ENCODE data around the gene MACROD2.

Gene MACROD2

GRCh38 chr20:15288106-15288505, 1292.8 kb downstream of the MACROD2 start:
- DNase-seq (ENCODE audit: low read depth) = no peak

GRCh38 chr20:15289337-15289736, 1294.0 kb downstream of the MACROD2 start:
- DNase-seq (ENCODE audit: low read depth) = no peak

- DNase-seq (ENCODE audit: low read depth) = no peak
Observed at GRCh38 chr20:15292405-15292804, 1297.1 kb downstream of the MACROD2 start.

GRCh38 chr20:15296422-15296821, 1301.1 kb downstream of the MACROD2 start:
- DNase-seq (ENCODE audit: low read depth) = no peak

GRCh38 chr20:15297059-15297875, 1302.0 kb downstream of the MACROD2 start:
- no peak for DNase-seq (ENCODE audit: low read depth)

GRCh38 chr20:15302075-15302474, 1306.8 kb downstream of the MACROD2 start:
- no peak for DNase-seq (ENCODE audit: low read depth)

GRCh38 chr20:15310361-15310760, 1315.0 kb downstream of the MACROD2 start:
- DNase-seq (ENCODE audit: low read depth) = no peak

GRCh38 chr20:15316556-15316955, 1321.2 kb downstream of the MACROD2 start:
- DNase-seq (ENCODE audit: low read depth) = no peak

GRCh38 chr20:15317546-15318232, 1322.4 kb downstream of the MACROD2 start:
- no peak for DNase-seq (ENCODE audit: low read depth)

- DNase-seq (ENCODE audit: low read depth) = no peak
Observed at GRCh38 chr20:15318682-15319081, 1323.4 kb downstream of the MACROD2 start.

GRCh38 chr20:15319439-15319838, 1324.1 kb downstream of the MACROD2 start:
- DNase-seq (ENCODE audit: low read depth) = no peak

- DNase-seq (ENCODE audit: low read depth) = no peak
Observed at GRCh38 chr20:15320941-15321340, 1325.6 kb downstream of the MACROD2 start.

GRCh38 chr20:15327123-15327522, 1331.8 kb downstream of the MACROD2 start:
- no peak for DNase-seq (ENCODE audit: low read depth)

- DNase-seq (ENCODE audit: low read depth) = no peak
Observed at GRCh38 chr20:15328084-15328483, 1332.8 kb downstream of the MACROD2 start.

- DNase-seq (ENCODE audit: low read depth) = no peak
Observed at GRCh38 chr20:15332711-15333160, 1337.4 kb downstream of the MACROD2 start.

GRCh38 chr20:15333170-15333569, 1337.9 kb downstream of the MACROD2 start:
- no peak for DNase-seq (ENCODE audit: low read depth)

GRCh38 chr20:15336011-15336410, 1340.7 kb downstream of the MACROD2 start:
- no peak for DNase-seq (ENCODE audit: low read depth)

GRCh38 chr20:15336536-15336935, 1341.2 kb downstream of the MACROD2 start:
- DNase-seq (ENCODE audit: low read depth) = no peak

GRCh38 chr20:15339264-15339663, 1343.9 kb downstream of the MACROD2 start:
- DNase-seq (ENCODE audit: low read depth) = no peak

GRCh38 chr20:15342991-15343523, 1347.7 kb downstream of the MACROD2 start:
- DNase-seq (ENCODE audit: low read depth) = no peak

- DNase-seq (ENCODE audit: low read depth) = no peak
Observed at GRCh38 chr20:15345287-15345686, 1350.0 kb downstream of the MACROD2 start.

- no peak for DNase-seq (ENCODE audit: low read depth)
Observed at GRCh38 chr20:15346657-15347280, 1351.5 kb downstream of the MACROD2 start.

- peak; percentile 10 for DNase-seq (ENCODE audit: low read depth)
Observed at GRCh38 chr20:15359056-15359455, 1363.7 kb downstream of the MACROD2 start.

Measured in non-pigmented ciliary epithelial cell (primary cell).